PC-9 (cell line): ENCODE results near the gene EDN2. TPM values are rescaled to one million over a fixed set of nuclear protein-coding genes. Genes with fewer than 3 reads are reported as not detected.

Experiments
- BruUV-seq: library from RNA; stranded (reverse); fragments of 400-500 nt; replicated peaks from 2 replicates; lab custom pipeline; 2021; lab: Mats Ljungman, UMichigan
- CTCF ChIA-PET: fragments of 300-600 bp; sonication (Branson Sonifier 250); formaldehyde crosslinking; loops from one replicate; lab custom pipeline; 2022; ENCODE audit warnings: antibody characterized with exemption; lab: Charles Lee
- POLR2A ChIA-PET: fragments of 300-600 bp; sonication (Branson Sonifier 250); formaldehyde crosslinking; loops from one replicate; lab custom pipeline; 2022; ENCODE audit warnings: antibody characterized with exemption; ENCODE audit not compliant: unreplicated experiment; lab: Charles Lee
- DNase-seq, 2 experiments: peaks; one replicate each; pipeline versions ENCODE4 v3.0.0 to v3.0.0-alpha.2; 2015 to 2022; ENCODE audit warnings: mixed read lengths in 1 of 2
- H2AFZ ChIP-seq: fragments of 200-600 bp; sonication (generic); 2 replicates; pipeline ENCODE4 v1.8.1; 2017; ENCODE audit warnings: antibody characterized with exemption
- H3F3A ChIP-seq: fragments of 200-600 bp; sonication (generic); 2 replicates; pipeline ENCODE4 v1.8.1; 2017; ENCODE audit warnings: antibody characterized with exemption, mild to moderate bottlenecking, low read depth; ENCODE audit not compliant: insufficient read depth
- H3K27ac ChIP-seq: fragments of 200-600 bp; sonication (generic); 2 replicates; pipeline ENCODE4 v1.6.1; 2016; ENCODE audit warnings: mixed run types
- H3K27me3 ChIP-seq: fragments of 200-600 bp; sonication (generic); 2 replicates; pipeline ENCODE4 v1.6.1; 2016; ENCODE audit warnings: low read depth, mixed run types; ENCODE audit not compliant: insufficient read depth
- H3K36me3 ChIP-seq: fragments of 200-600 bp; sonication (generic); 2 replicates; pipeline ENCODE4 v1.6.1; 2016; ENCODE audit warnings: low read depth, mixed run types
- H3K4me1 ChIP-seq: fragments of 200-600 bp; sonication (generic); replicated peaks from 2 replicates; pipeline ENCODE4 v1.6.1; 2016; ENCODE audit warnings: mixed run types; ENCODE audit not compliant: insufficient read depth
- H3K4me2 ChIP-seq: fragments of 200-600 bp; sonication (generic); 2 replicates; pipeline ENCODE4 v1.6.1; 2017; ENCODE audit warnings: mixed run types
- H3K4me3 ChIP-seq: fragments of 200-600 bp; sonication (generic); 2 replicates; pipeline ENCODE4 v1.6.1; 2016; ENCODE audit warnings: mixed run types
- H3K79me2 ChIP-seq: fragments of 200-600 bp; sonication (generic); 2 replicates; pipeline ENCODE4 v1.6.1; 2017; ENCODE audit warnings: low read depth, mixed run types
- H3K9me2 ChIP-seq: fragments of 200-600 bp; sonication (generic); 2 replicates; pipeline ENCODE4 v1.8.1; 2017; ENCODE audit warnings: mild to moderate bottlenecking; ENCODE audit not compliant: insufficient read depth
- H3K9me3 ChIP-seq: fragments of 200-600 bp; sonication (generic); 2 replicates; pipeline ENCODE4 v1.8.1; 2016; ENCODE audit warnings: low read depth; ENCODE audit not compliant: insufficient read depth
- H4K20me1 ChIP-seq: fragments of 200-600 bp; sonication (generic); 2 replicates; pipeline ENCODE4 v1.8.1; 2017; ENCODE audit not compliant: insufficient read depth
- EZH2 ChIP-seq: fragments of 200-600 bp; sonication (generic); IDR thresholded peaks from 2 replicates; pipeline ENCODE4 v1.8.0; 2017; ENCODE audit warnings: antibody characterized with exemption, low read depth
- intact Hi-C: fragments of 100-400 bp; cut with micrococcal nuclease; formaldehyde crosslinking; loops from one replicate; pipeline ENCODE4 v1.10.0; 2022; ENCODE audit not compliant: unreplicated experiment
- total RNA-seq: library from RNA; stranded (reverse); gene quantifications from 2 replicates; pipeline ENCODE4 v1.2.3, GENCODE V29; 2021
- TF ChIP-seq, protein P1 (sequence below): fragments of 200-600 bp; sonication (generic); conservative IDR thresholded peaks from 2 replicates; pipeline ENCODE4 v1.6.1; 2017; ENCODE audit warnings: mixed run types, antibody characterized with exemption, mild to moderate bottlenecking, moderate library complexity

The EDN2 gene
- total RNA-seq, 1 experiment from 2014 or later, result 0.48 TPM

DNA sequence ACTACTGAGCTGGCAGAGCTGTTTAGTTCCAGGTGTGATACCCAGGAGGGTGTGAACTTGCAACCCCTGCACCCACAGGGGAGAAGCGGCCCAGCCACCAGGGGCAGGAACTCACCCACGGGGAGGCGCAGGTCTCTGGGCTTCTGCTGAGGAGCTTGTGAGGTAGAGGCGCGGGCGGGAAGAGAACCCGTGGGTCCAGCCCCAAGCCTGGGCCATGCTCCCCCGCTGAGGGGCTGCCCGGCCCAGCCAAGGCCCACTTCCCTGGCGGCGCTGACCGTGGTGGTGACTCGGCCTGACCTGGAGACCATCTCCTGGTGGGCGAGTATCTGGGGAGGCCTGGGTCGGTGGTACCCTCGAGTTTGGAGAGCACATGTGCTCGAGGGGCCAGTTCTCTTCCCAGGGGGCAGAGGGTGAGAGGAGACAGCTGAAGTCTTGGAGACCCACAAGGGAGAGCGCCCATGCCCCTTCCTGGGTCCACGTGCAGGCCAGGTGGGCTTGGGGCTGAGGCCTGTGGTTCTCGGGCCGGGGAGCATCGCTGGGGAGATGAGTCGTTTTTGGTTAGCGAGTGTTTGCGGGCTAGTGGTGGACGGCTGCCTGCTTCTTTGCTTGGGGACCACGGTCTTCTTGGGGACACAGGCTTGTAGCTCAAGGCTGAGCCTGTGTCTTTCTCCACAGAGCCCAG is 28.4 kb upstream of the EDN2 start:
- DNase-seq, result no peak
- H3K4me3 ChIP-seq, result no peak overlapping the region
- CTCF ChIA-PET, result interaction anchor here (0.6 kb wide), 1 partner anchor 15 kb away, joined by 9 read pairs; no protein-coding TSS in a partner anchor
- no peak overlapping the region for H2AFZ ChIP-seq
- intact Hi-C loops, result loop anchor here (10.0 kb wide), 1 partner anchor 158 kb away; no protein-coding TSS in a partner anchor
- H4K20me1 ChIP-seq, result peaks cover 3% of the 10 kb centered on the region; the same call in 1 of the 2 replicates
- no peaks in the 10 kb centered on the region for H3K27me3 ChIP-seq
- no TSS peak for BruUV-seq
- POLR2A ChIA-PET, result no interaction called here
- peaks cover 42% of the 10 kb centered on the region for H3K4me1 ChIP-seq
- H3K36me3 ChIP-seq, result no peaks in the 10 kb centered on the region
- no peak for TF ChIP-seq EZH2
- TF ChIP-seq, protein P1, sequence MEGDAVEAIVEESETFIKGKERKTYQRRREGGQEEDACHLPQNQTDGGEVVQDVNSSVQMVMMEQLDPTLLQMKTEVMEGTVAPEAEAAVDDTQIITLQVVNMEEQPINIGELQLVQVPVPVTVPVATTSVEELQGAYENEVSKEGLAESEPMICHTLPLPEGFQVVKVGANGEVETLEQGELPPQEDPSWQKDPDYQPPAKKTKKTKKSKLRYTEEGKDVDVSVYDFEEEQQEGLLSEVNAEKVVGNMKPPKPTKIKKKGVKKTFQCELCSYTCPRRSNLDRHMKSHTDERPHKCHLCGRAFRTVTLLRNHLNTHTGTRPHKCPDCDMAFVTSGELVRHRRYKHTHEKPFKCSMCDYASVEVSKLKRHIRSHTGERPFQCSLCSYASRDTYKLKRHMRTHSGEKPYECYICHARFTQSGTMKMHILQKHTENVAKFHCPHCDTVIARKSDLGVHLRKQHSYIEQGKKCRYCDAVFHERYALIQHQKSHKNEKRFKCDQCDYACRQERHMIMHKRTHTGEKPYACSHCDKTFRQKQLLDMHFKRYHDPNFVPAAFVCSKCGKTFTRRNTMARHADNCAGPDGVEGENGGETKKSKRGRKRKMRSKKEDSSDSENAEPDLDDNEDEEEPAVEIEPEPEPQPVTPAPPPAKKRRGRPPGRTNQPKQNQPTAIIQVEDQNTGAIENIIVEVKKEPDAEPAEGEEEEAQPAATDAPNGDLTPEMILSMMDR, result no peak
- no peak overlapping the region for H3K4me2 ChIP-seq
- peaks cover 40% of the 10 kb centered on the region for H3F3A ChIP-seq
- no peaks in the 10 kb centered on the region for H3K79me2 ChIP-seq
- H3K9me3 ChIP-seq, result no peaks in the 10 kb centered on the region
- no peak overlapping the region for H3K27ac ChIP-seq
- no peaks in the 10 kb centered on the region for H3K9me2 ChIP-seq

DNA sequence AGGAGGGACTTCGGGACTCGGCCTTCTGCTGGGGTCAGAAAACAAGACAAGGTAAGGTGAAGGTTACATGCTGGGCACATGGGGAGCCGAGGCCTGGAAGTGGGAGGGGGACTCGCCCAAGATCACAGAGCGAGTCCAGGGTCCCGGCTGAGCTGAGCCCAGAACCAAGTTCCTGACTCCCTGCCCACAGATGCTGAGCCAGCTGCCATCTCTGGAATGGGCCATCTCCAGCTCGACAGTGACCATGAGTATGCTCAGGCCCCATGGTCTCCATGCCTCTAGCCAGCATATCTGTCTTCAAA is 26.7 kb upstream of the EDN2 start:
- H3K4me1 ChIP-seq, result peaks cover 29% of the 10 kb centered on the region
- no TSS peak for BruUV-seq
- no peak overlapping the region for H2AFZ ChIP-seq
- ChIA-PET POLR2A (no interaction called here), CTCF (no interaction called here)
- peaks cover 3% of the 10 kb centered on the region; the same call in 1 of the 2 replicates for H4K20me1 ChIP-seq
- H3K27me3 ChIP-seq, result no peaks in the 10 kb centered on the region
- H3K9me3 ChIP-seq, result no peaks in the 10 kb centered on the region
- H3K79me2 ChIP-seq, result no peaks in the 10 kb centered on the region
- H3K27ac ChIP-seq, result no peak overlapping the region
- no peaks in the 10 kb centered on the region for H3K9me2 ChIP-seq
- no peak overlapping the region for H3K4me3 ChIP-seq
- H3K4me2 ChIP-seq, result no peak overlapping the region
- DNase-seq, result no peak
- H3F3A ChIP-seq, result peaks cover 39% of the 10 kb centered on the region
- intact Hi-C loops, result loop anchor here (10.0 kb wide), 1 partner anchor 156 kb away; no protein-coding TSS in a partner anchor
- no peaks in the 10 kb centered on the region for H3K36me3 ChIP-seq
- TF ChIP-seq EZH2, result no peak
- TF ChIP-seq, protein P1, result no peak

DNA sequence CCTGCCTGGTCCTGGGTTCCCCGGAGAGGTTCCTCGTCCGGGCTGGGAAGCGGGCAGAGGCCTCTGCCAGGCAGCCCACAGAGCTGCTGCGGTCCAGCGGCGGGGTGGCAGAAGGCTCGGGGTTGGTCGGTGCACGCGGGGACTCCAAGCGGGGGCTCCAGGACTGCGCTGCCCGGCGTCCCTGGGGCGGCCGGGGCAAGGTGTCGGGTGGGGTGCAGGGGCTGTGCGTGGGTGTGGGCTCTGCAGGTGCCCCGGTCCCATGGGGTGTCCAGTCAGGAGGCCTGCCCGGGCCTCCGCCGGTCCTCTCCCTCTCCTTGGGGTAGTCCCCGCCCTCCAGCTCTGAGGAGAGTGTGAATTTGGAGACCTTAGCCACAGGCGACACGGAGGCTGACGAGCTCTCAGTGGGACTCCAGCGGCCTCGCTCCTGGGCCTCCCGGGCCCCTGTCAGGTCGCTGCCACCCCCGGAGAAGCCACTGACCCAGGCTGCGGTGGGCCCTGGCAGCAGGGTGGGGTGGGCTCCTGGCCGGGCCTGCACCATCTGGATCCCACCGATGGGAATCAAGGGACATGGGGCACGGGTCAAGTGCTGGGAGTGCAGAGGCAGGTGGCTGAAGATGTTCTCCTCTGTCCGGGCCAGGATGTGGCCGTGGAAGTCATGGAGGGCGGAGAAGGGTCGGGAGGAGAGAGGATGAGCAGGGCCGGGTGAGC is 26.2 kb upstream of the EDN2 start:
- TF ChIP-seq, protein P1, result no peak
- TF ChIP-seq EZH2, result no peak
- POLR2A ChIA-PET, result no interaction called here
- Histone ChIP-seq H4K20me1 (peaks cover 3% of the 10 kb centered on the region; the same call in 1 of the 2 replicates), H2AFZ (no peak overlapping the region), H3K36me3 (no peaks in the 10 kb centered on the region), H3K4me1 (peaks cover 26% of the 10 kb centered on the region), H3K79me2 (no peaks in the 10 kb centered on the region), H3K4me3 (no peak overlapping the region), H3K9me3 (no peaks in the 10 kb centered on the region), H3K4me2 (no peak overlapping the region), H3K27me3 (no peaks in the 10 kb centered on the region), H3K9me2 (no peaks in the 10 kb centered on the region), H3F3A (peaks cover 41% of the 10 kb centered on the region), H3K27ac (no peak overlapping the region)
- no peak for DNase-seq
- BruUV-seq, result no TSS peak
- CTCF ChIA-PET, result no interaction called here
- intact Hi-C loops, result loop anchor here (10.0 kb wide), 1 partner anchor 156 kb away; no protein-coding TSS in a partner anchor
